GM21381 (cell line): Measurements from ENCODE around the gene SSUH2.
"Not testable (repeated sequence)": the region's sequence is repeated elsewhere in the genome, so short reads cannot be mapped to it uniquely, and the experiment has no call there.

Source experiments
- ATAC-seq: cut with Tn5 transposase; IDR thresholded peaks from one replicate; pipeline ENCODE4 v1.9.1; 2021; ENCODE audit warnings: mild to moderate bottlenecking, moderate library complexity; ENCODE audit not compliant: unreplicated experiment

Gene SSUH2

DNA sequence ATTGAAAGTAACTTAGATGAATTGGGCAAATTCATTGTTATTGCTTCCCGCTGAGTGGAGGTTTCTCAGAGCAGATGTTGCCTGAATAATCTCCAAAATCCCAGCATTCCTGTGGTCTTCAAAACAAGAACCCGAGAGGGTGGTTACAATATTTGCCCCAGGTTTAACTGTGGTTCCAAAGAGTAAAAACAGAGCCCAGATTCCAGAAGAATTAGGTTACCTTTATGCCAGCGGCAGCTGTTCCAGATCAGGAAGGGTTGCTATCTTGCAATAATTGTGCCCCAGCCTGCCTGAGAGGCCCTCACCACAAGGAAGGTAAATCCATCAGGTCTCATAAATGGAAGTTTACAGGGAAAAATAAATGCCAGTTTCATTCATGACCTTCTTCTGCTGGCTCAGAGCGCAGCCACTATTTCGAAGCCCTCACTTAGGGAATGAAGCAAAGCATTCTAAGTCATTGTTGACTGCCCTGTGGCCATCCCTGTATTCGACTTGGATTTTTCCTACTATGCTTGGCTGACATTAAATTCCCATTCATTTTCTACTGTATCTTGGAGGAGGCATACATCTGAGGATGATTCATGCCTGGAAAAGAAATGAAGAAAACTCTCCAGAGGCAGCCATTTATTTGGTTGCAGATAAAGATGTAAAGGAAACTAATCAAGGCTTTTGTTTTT lies 54.6 kb downstream of the SSUH2 start:
- ATAC-seq = no peak

DNA sequence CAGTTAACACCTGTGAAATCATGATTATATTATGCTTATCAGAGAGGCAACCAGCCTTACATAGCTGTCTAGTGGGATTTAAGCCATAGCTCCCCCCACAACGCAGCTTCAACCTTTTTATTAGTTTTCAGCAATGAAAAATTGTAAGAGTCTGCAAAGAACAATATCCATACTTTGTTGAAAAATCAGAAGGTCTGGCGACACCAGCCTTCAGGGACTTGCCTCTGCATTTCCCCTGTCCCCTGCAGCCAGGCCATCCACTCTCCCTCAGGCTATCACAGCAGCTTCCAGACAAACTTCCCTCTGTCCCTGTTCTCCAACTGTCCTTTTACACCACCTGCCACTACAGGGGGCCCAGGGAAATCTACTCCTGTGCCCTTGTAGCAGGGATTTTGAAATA lies 59.9 kb downstream of the SSUH2 start:
- ATAC-seq = no peak

DNA sequence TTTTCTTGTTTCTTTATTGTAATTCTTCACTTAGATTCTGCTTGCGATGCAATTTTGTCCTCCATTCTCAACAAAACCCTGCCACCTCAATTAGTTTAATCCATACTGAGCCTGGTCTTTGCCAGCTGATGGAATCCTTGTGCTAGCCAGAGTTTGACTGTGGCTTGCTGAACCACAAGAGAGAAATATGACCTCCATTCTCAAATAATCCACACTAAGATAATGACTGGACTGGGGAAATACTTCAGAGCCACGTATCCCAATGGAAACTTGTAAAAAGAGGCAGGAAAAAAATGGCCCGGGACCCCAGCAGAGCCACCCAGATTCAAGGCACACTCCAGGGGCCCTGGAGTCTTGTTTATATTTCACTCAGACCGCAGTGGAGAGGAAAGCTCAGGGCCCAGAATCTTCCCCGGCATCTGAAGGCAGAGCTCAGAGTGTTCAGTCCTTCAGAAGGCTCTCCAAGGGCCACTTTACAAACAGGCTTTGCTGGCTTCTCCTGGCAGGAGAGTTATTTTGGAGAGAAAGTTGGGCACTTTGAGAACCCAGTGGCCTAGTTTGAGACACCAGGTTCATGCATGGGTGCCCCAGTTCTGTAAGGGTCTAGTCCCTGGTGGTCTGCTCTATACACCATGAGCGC lies 62.7 kb downstream of the SSUH2 start:
- no peak for ATAC-seq

DNA sequence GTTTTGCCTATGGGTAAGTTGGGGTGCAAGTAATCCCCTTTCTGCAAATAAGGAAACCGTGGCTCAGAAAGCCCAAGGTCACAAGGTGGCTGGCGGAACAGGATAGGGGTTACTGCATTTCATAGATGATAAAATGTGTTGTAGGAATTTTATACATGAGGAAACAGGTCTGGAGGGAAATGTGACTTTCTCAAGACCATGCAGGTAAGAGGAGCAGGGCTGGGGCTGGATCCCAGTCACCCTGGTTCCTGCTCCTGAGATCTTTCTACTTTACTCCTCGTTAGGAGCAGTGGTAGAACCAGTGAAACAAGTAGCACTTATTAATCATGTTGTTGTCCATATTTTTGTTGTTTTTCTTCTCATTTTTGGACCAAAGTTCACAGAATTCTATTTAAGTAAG lies 63.2 kb downstream of the SSUH2 start:
- no peak for ATAC-seq

DNA sequence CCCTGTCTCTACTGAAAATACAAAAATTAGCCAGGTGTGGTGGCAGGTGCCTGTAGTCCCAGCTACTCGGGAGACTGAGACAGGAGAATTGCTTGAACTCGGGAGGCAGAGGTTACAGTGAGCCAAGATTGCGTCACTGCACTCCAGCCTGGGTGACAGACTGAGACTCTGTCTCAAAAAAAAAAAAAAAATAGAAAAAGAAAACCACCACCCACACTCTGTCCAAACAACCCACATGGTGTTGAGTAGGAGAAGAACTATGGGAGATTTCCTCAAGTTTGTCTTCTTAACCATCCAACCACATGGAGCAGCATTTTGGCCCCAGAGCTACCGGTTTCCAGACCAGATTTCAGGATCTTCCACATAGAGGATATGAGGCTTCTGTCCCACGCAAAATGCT lies 64.2 kb downstream of the SSUH2 start:
- ATAC-seq = not testable (repeated sequence)

DNA sequence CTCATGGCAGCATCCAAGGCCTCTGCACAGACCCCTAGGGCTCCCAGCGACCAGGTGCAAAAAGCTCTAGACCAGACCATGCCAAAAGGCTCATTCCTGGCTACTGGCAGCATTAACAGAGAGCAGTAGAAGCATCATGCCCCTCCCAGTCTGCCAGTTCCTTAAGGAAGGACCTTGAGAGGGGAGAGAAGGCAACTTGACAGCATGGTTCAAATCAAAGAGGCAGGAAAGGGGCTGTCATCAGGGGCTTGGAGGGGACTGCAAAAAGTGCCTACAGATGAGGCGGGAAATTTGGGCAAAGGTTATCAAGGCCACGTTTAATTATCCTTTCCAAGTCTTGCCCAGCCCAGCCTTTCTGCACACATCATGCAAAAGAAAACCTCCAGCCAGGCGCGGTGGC lies 64.7 kb downstream of the SSUH2 start:
- no peak for ATAC-seq

DNA sequence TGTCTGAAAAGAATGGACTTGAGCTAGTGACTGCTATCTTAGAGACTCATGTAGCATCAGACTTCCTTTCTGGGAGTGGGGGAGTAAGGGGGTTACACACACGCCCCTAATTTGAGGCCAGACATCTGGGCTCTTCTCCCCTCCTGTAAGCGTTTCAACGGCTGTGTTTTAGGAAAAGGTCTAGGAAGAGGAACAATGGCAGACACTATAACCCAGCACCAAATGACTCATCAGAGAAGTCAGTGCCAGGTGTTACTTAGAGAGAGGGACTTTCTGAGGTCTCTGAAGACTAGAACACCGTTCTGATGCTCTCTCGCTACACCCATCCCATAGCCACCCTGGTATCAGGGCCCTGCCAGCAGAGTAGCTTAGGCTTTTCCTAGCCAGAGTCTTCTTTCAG lies 65.5 kb downstream of the SSUH2 start:
- ATAC-seq = peak; percentile 99

DNA sequence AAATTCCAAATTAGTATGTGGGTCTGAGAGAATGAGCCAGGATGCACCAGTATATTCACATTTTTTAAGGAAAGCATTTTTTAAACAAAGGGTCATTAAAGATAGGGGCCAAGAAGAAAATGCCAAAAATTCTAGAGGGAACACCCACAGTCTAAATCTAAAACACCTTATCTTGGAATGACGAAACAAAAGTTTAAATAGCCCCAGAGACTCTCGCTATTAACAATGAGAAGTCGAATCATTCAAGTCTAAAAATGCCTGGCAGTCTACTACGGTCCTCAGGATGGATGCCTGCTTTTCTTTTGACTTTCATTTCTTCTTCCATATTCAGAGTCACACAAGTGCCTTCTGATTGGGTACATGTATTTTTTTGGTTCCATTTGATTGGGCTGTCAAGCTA lies 66.3 kb downstream of the SSUH2 start:
- no peak for ATAC-seq

DNA sequence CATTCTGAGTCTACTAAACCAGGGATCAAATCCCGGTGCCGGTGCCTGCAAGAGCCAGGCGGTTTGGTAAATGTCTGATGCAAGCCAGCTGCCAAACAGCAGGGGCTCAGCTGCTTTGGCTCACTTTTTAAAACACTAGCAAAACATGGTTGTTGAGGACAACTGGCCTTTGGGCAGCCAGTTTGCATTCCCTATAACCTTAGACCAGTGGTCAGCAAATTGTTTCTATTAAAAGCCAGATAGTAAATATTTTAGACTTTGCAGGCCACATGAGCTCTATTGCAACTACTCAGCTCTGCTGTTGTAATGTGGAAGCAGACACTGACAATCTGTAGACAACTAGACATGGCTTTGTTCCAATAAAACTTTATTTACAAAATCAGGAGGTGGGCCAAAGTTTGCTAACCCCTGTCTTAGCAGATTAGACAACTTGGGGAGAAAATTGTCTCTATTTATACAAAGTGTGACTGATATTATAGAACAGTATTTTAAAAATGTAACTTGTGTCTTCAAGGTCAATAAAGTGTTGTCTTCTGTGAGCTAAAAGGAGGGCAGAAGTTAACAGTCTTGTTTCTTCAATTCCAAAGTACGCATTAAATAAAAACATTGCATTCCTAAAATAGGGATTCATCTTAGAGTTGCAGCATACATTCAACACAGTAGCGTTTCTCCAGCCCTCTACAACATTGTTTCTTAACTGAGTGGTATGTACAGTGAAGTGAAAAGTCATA lies 67.6 kb downstream of the SSUH2 start:
- ATAC-seq = no peak

DNA sequence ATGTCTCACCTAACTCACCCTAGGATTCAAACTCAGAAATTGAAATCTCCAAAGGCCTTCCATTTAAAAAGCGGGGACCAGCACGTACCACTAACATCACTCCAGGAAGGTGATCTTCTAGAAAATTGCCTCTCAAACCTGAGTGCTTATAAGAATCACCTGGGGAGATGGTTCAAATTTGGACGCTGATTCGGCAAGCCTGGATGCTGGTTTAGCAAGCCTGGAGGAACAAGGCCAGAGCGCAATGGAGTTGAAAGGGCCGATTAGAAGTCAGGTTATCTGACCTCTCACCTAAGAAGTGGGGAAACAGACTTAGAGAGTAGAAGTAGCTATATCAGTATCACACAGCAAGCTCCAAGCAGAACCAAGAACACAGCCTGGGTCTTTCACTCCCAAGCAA lies 68.2 kb downstream of the SSUH2 start:
- ATAC-seq = no peak

DNA sequence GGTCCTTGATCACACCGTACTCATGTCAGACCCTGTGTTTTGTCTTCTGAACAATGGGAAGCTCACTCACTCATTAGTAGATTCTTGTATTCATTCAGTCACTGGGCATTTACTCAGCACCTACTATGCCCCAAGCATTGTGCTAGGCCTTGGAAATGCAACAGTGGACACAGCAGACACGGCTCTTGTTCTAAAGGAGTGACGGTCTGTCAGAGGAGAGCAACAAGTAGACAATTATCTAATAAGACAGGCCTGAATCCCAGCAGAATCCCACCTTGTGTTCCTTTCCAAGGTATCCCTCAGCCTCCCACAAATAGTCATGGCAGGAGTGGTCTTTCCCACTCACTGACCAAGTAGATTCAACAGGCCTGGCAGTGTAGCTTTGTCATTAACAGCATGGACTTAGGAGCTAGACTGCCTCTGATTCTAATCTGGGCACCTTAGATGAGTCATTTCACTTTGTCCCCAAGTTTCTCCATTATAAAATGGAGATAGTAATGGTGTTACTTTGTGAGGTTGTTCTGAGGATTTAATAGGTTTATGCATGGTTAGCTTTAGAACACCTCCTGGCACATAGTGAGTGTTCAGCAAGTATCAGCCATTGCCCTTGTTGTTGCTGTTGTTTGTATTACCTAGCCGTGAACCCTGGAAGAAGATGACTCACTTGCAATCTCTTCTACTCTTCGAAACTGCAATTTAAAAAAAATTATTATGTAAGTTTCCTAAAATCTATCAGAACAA lies 69.1 kb downstream of the SSUH2 start:
- ATAC-seq = no peak

DNA sequence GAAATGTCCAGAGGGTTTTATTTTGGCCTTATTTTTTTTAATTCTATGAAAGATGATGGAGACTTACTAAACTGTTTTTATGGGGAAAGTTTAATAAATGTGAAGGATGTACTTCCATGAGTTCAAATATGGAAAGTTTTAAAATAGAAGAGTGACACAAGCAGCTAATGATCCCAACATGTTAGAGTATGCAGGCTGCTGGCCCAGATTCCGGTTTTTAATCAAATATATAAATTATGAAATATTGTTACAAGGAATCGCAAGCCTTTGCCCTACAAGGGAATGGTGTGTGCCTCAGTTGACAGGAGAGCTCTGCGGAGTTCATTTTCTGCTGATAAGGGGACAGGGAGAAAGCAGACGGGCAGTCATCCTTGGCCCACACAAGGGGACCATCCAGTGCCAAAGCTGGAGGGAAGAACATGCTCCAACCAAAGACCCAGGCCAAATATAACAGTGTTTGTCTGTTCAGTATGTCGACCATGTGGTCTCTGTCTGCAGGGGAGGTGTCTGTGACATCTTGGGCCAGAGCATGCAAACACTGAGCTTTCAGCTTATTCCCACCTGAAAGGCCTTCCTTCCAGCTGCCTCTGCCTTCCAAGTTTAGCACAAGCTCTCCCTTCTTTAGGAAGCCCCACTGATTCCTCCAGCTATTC lies 69.8 kb downstream of the SSUH2 start:
- no peak for ATAC-seq

DNA sequence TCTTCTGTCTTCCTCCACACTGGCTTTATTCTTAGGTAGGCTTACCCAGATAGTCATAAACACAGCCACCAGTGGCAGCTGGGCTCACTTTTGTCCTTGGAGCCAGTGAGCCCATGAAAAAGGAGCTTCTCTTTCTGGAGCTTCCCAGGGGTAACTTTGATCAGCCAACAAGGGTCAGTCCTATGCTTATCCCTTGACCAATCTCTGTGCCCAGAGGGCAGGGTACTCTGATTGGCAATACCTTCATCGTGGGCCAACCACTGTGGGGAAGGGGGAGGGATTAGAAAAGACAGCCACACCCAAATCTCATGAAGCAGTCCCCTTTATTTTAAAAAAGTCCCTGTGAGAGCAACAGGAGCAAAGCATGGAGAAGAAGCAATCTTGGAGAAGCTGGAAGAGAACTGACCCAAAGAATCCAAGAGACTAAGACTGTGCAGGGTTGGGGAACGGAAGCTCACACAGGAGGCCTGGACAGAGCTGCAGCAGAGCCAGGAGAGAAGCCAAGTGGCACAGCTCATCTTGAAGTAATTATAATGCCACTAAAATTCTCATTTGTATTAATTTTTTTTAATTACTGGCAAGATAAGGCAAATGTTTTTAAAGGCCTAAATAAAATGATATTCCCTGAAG lies 70.4 kb downstream of the SSUH2 start:
- ATAC-seq = no peak

DNA sequence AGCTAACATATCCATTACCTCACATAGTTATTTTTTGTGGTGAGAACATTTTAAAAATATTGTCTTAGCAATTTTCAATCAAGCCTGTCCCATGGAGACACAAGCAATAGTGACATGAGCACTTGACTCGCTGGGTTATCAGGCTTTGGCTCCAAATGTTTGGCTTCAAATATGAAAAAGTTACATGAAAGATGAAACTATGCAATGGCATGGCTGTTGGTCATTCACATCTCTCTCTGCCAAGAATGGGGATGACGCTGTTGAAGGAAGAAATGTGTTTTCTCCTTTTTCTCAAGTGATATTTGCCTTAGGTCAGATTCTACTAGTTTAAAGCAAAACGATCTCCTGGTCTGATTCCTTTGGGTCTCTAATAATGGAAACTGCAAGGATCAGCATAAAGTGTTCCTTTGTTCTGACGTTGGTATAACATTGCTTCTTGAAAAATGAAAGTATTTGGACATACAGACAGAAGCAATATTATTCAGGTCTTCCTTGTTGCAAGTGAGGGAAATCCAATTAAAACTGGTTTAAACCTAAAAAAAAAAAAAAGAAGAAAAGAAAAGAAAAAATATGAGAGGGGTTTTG lies 71.2 kb downstream of the SSUH2 start:
- no peak for ATAC-seq

DNA sequence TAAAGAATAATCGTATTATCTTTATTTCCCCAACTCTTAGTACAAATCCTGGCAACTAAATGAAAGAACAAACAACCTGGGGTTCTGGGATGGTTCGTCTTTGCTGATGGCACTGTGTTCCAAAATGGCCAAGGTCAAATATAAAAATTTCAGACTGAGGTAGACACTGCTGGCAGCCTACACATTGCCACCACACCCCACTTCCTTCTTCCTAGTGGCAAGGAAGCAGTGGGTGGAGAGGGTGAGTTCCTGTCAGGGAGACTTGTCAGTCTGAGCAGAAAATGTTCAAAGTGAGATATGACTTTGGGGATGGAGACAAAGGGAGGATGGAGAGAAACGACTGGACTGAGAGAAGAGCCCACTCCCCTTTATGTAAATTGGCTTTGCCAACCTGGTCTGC lies 73.3 kb downstream of the SSUH2 start:
- ATAC-seq = no peak
